Erythroblast (primary cell): ENCODE data around the gene LUC7L2.

Experiments used
- GATA1 ChIP-seq: IDR thresholded peaks from 2 replicates; pipeline ENCODE4 v1.6.1; 2011; ENCODE audit warnings: low read depth, mild to moderate bottlenecking, control low read depth, low read length, moderate library complexity
- POLR2A ChIP-seq: IDR thresholded peaks from 2 replicates; pipeline ENCODE4 v1.6.1; 2011; ENCODE audit warnings: mild to moderate bottlenecking, low read length

- no peak for TF ChIP-seq POLR2A
- no peak for TF ChIP-seq GATA1
Observed at GRCh38 chr7:139436806-139437205, 77.1 kb downstream of the LUC7L2 start.
